Large intestine (tissue), 3 donors: ENCODE measurements around the gene IZUMO4. TPM values are rescaled to one million over a fixed set of nuclear protein-coding genes. Genes with fewer than 3 reads are reported as not detected.

Experiments used
- DNase-seq, 2 donors: peaks; one replicate each; pipeline versions ENCODE4 v3.0.0 to v3.0.0-alpha.2; 2013
- H3K27ac ChIP-seq: one replicate; pipeline ENCODE4 v1.5.1; 2013; ENCODE audit warnings: low read length
- H3K27me3 ChIP-seq: 2 replicates; pipeline ENCODE4 v1.6.1; 2013; ENCODE audit warnings: low read length; ENCODE audit not compliant: control insufficient read depth, insufficient read depth
- H3K36me3 ChIP-seq: 2 replicates; pipeline ENCODE4 v1.6.1; 2013; ENCODE audit warnings: low read length; ENCODE audit not compliant: control insufficient read depth, insufficient read depth
- H3K4me1 ChIP-seq: one replicate; pipeline ENCODE4 v1.6.1; 2013; ENCODE audit warnings: low read length; ENCODE audit not compliant: control insufficient read depth, insufficient read depth
- H3K4me3 ChIP-seq: one replicate; pipeline ENCODE4 v1.5.1; 2013; ENCODE audit warnings: low read length
- H3K9me3 ChIP-seq: one replicate; pipeline ENCODE4 v1.6.1; 2013; ENCODE audit warnings: mild to moderate bottlenecking, low read depth, low read length, moderate library complexity; ENCODE audit not compliant: control insufficient read depth
- WGBS: methylation state at CpG from one replicate; pipeline ENCODE4 v1.1.5; 2013; ENCODE audit warnings: low lambda C conversion rate; ENCODE audit not compliant: insufficient coverage; 5-methylcytosine and 5-hydroxymethylcytosine counted together
- polyA plus RNA-seq: library from polyadenylated mRNA; unstranded; fragments of 120-200 nt; gene quantifications from one replicate; pipeline ENCODE4 v1.2.1, GENCODE V29; 2013

The IZUMO4 gene
- polyA plus RNA-seq, 1 donor = 4.4 TPM

DNA sequence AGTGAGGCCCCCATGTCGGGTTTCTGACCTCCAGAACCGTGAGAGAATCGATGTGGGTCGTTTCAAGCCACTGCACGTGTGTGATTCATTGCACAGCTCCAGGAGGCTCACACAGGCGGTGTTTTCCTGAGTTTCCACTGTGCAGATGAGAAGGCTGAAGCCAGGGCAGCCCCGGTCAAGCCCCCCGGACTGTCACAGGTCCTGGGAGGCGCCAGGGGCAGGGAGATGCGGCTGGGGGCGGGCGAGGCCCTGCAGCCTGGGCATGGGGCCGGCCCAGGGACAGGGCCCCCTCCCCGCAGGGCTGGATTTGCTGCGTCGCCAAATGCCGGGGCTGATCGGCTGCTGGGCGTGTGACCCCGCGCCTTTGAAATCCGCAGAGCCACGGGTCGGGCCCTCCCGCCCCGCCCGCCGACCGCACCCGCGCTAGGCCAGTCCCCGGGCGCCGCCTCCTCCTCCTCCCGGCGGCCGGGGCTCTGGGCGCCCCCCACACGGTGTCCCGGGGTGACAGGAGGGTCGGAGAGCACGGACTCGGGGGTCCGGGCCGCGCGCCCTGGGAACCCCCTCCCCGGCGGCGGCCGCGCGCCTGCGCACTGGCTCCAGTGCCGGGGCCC, 35.7 kb upstream of the IZUMO4 start:
- DNase-seq = peak; percentile 87 to 94
- H3K9me3 ChIP-seq = peaks cover 6% of the 10 kb centered on the region
- H3K4me1 ChIP-seq = peaks cover 48% of the 10 kb centered on the region
- no peaks in the 10 kb centered on the region for H3K27me3 ChIP-seq
- no peaks in the 10 kb centered on the region for H3K36me3 ChIP-seq
- H3K27ac ChIP-seq = peak overlapping the region; percentile 96
- peak overlapping the region; percentile 53 for H3K4me3 ChIP-seq
- no CpG with 5 or more reads among the region's 55 CpGs for WGBS

DNA sequence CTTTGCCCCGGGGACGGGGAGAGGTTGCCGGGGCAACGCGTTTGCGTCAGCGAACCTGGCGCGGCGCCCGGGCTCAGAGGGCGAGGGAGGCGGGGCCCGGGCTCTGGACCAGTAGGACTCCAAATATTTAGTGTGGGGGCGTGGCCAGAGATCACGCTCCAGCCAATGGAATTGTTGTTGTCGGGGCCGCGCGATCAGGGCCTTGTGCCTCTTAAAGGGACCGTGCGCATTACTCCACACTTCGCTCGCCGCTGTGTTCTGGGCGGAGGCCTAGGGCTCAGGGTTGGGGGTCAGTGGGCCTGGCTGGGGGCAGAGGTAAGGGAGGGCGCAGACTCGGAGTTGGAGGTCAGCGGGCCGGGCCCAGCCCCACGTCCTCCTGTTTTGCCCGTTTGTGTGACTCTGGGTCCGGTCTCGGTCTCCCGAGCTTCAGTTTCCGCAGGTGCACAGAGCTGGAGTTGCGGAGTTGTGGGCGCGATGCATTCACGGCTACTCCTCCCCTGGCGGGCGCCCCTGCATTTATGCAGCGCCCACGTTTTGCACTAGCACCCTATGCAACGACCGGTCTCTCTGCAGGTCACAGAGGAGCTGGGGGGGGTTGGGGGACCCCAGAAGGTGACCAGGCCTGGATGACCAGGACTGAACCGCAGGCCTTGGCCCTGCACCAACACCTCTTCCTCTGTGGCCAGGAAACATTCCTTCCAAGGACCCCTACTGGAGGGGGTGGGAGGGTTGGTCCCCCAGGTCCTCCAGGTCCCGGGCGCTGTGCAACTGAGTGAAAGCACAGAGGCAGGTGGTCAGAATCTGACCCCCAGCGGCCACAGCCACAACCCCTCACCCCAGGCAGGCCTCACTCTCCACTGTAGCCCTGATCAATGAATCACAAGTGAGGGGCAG, 35.0 kb upstream of the IZUMO4 start:
- Histone ChIP-seq H3K36me3 (no peaks in the 10 kb centered on the region), H3K27ac (peak overlapping the region; percentile 96), H3K9me3 (peaks cover 6% of the 10 kb centered on the region), H3K27me3 (no peaks in the 10 kb centered on the region), H3K4me1 (peaks cover 46% of the 10 kb centered on the region), H3K4me3 (peak overlapping the region; percentile 67)
- peak; percentile 99 to 100 for DNase-seq
- WGBS = no CpG with 5 or more reads among the region's 50 CpGs

DNA sequence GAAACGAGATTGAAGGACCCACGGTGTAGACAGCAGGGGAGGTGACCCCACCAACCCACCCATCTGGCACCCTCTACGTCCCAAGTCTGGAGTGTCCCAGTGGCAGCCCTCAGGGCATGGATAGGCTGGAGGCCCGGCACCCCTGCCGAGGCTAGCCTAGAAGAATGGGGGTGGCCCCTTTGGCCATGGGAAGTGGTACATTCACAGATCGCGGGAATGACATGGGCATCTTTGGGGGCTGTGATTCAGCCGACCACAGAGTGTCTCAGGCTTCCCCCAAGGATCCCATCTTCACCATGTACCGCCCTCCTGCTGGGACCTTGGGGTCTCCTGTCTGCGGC, 34.4 kb upstream of the IZUMO4 start:
- Histone ChIP-seq H3K36me3 (no peaks in the 10 kb centered on the region), H3K27me3 (no peaks in the 10 kb centered on the region), H3K9me3 (peaks cover 6% of the 10 kb centered on the region), H3K4me1 (peaks cover 46% of the 10 kb centered on the region), H3K27ac (peak overlapping the region; percentile 94), H3K4me3 (peak overlapping the region; percentile 67)
- DNase-seq = no peak
- WGBS = no CpG with 5 or more reads among the region's 10 CpGs

DNA sequence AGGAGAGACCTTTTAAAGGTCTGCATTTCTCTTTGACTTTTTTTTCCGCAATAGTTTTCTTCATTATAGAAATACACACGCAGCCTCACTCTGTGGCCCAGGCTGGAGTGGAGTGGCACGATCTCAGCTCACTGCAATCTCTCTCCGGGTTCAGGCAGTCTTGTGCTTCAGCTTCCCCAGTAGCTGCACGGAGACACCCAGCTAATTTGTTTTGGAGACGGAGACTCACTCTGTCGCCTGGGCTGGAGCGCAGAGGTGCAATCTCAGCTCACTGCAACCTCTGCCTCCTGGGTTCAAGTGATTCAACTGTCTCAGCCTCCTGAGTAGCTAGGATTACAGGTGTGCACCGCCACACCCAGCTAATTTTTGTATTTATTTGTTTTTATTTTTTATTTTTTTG, 33.9 kb upstream of the IZUMO4 start:
- Histone ChIP-seq H3K9me3 (peaks cover 6% of the 10 kb centered on the region), H3K27ac (peak overlapping the region; percentile 94), H3K27me3 (no peaks in the 10 kb centered on the region), H3K4me1 (peaks cover 48% of the 10 kb centered on the region), H3K36me3 (no peaks in the 10 kb centered on the region), H3K4me3 (no peak overlapping the region)
- WGBS = 80% methylated on average over 1 of the region's 9 CpGs
- DNase-seq = no peak

DNA sequence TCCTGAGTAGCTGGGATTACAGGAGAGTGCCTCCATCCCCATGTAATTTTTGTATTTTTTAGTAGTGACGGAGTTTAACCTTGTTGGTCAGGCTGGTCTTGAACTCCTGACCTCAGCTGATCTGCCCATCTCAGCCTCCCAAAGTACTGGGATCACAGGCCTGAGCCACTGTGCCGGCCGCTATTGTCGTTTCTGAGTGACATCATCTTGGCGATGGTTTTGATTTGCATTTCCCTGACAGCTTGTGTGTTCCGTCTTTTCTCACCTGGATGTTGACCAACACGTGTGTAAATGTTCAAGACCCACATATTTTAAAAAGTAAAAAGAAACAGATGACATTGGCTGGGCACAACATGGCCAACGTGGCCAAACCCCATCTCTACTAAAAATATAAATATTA, 32.9 kb upstream of the IZUMO4 start:
- WGBS = no CpG with 5 or more reads among the region's 8 CpGs
- no peak overlapping the region for H3K4me3 ChIP-seq
- H3K9me3 ChIP-seq = peaks cover 6% of the 10 kb centered on the region
- DNase-seq = no peak
- no peaks in the 10 kb centered on the region for H3K27me3 ChIP-seq
- no peak overlapping the region for H3K27ac ChIP-seq
- H3K36me3 ChIP-seq = no peaks in the 10 kb centered on the region
- peaks cover 47% of the 10 kb centered on the region for H3K4me1 ChIP-seq

DNA sequence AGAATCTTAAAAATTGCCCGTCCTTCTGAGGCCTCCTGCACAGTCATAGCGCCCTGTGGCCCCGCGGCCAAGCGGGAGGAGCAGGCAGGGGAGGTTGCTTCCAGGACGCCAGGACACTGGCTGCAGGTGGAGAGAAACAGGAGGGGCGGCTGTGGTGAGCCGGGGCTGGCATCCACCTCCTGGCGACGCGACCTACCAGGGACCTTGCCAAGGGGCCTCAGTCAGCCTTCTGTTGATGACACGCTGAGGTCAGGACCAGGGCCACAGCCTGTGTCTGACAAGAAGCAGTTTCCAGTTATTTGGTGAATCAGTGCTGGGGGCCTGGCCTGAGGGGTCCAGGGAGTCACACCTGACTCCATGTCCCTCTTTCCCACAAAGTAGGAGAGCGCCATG, 32.3 kb upstream of the IZUMO4 start:
- peak overlapping the region; percentile 25 for H3K27ac ChIP-seq
- peaks cover 41% of the 10 kb centered on the region for H3K4me1 ChIP-seq
- peaks cover 6% of the 10 kb centered on the region for H3K9me3 ChIP-seq
- H3K27me3 ChIP-seq = no peaks in the 10 kb centered on the region
- WGBS = no CpG with 5 or more reads among the region's 13 CpGs
- no peaks in the 10 kb centered on the region for H3K36me3 ChIP-seq
- no peak overlapping the region for H3K4me3 ChIP-seq
- DNase-seq = no peak

DNA sequence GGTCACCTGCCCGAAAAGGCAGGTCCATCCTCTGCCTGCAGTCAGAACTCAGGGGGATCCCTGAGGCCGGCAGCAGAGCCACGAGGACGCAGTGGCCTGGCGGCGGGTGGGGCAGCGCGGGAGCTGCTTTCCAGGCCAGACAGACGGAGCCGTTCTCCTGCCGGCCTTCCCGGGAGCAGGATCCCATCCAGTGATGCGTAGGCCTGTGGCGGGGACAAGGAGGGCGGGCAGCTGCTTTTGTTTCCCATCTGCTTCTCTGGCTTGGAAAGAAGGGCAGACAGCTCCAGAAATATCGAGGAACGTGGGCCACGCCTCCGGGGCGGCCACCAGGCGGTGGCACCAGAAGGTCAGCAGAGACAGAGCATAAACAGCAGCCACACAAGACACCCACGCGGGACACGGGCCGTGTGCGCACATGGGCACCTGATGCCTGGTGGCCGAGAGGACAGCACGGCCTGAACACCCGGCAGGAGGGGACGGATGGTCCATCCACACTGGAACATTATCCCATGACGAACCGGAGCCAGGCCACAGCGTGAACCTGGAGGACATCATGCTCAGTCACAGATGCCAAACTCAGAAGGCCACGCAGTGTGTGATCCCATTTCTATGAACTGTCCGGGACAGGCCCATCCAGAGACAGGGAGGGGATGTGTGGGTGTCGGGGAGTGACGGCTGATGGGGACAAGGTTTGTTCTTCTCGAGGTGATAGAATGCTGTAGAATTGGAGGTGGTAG, 31.8 kb upstream of the IZUMO4 start:
- H3K27ac ChIP-seq = peak overlapping the region; percentile 25
- peaks cover 6% of the 10 kb centered on the region for H3K9me3 ChIP-seq
- no peaks in the 10 kb centered on the region for H3K36me3 ChIP-seq
- H3K4me3 ChIP-seq = no peak overlapping the region
- no peak for DNase-seq
- peaks cover 41% of the 10 kb centered on the region for H3K4me1 ChIP-seq
- H3K27me3 ChIP-seq = no peaks in the 10 kb centered on the region
- no CpG with 5 or more reads among the region's 38 CpGs for WGBS

DNA sequence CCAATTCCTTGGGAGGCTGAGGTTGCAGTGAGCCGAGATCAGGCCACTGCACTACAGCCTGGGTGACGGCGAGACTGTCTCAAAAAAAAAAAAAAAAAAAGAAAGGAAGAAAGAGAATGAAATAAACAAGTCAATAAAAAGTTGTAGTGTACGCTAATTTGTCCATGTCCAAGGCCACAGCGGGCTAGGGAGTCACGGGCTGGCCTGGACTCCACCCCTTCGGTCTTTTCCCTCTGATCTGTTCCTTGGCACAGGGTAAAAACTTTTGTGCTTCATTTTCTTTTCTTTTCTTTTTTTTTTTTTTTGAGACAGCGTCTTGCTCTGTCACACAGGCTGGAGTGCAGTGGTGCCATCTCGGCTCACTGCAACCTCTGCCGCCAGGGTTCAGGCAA, 26.3 kb upstream of the IZUMO4 start:
- no peak for DNase-seq
- Histone ChIP-seq H3K27ac (no peak overlapping the region), H3K36me3 (peaks cover 32% of the 10 kb centered on the region), H3K4me3 (no peak overlapping the region), H3K4me1 (peaks cover 18% of the 10 kb centered on the region), H3K27me3 (no peaks in the 10 kb centered on the region), H3K9me3 (no peaks in the 10 kb centered on the region)
- WGBS = 100% methylated on average over 3 of the region's 10 CpGs

DNA sequence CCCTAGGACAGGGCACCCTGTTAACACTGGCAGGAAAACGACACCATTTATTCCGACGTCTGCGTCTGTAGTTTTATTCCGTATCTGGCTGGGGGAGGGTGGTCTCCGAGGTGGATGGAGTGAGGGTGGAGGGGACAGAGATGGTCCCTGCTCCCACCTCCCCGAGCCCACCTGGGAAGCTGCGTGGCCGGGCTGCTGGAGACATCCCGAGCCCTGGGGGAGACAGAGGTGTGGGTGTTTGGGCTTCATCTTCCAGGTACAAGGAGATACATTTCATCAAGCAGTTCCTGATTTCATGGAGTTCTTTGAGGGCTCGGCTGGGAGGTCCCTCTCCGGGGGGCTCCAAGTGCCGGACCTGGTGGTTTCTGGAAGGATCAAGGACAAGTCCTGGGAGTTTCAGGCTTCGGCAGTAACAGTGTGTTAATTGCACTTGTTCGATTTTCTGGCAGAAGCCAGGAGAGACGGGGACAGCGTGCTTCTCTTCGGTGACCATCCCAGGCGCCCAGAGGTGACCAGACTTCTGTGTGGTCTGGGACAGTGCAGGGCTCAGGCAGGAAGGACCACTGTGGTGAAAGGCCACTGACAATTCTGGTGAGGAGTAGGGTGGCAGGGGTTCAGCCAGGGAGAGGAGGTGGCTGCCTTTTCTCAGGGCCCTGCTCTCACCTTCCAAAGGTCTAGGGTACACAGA, 25.6 kb upstream of the IZUMO4 start:
- peaks cover 34% of the 10 kb centered on the region for H3K36me3 ChIP-seq
- DNase-seq = no peak
- WGBS = no CpG with 5 or more reads among the region's 19 CpGs
- no peaks in the 10 kb centered on the region for H3K9me3 ChIP-seq
- peaks cover 18% of the 10 kb centered on the region for H3K4me1 ChIP-seq
- H3K27me3 ChIP-seq = no peaks in the 10 kb centered on the region
- H3K27ac ChIP-seq = no peak overlapping the region
- no peak overlapping the region for H3K4me3 ChIP-seq
